ENCODE data around the gene CLEC16A. TPM values are rescaled to one million over a fixed set of nuclear protein-coding genes. Genes with fewer than 3 reads are reported as not detected.
"Not testable (repeated sequence)": the region's sequence is repeated elsewhere in the genome, so short reads cannot be mapped to it uniquely, and the experiment has no call there.

The CLEC16A gene
- total RNA-seq, 3 donors from 2014 or later: 20.0 to 35.3 (median 33.1) TPM

DNA sequence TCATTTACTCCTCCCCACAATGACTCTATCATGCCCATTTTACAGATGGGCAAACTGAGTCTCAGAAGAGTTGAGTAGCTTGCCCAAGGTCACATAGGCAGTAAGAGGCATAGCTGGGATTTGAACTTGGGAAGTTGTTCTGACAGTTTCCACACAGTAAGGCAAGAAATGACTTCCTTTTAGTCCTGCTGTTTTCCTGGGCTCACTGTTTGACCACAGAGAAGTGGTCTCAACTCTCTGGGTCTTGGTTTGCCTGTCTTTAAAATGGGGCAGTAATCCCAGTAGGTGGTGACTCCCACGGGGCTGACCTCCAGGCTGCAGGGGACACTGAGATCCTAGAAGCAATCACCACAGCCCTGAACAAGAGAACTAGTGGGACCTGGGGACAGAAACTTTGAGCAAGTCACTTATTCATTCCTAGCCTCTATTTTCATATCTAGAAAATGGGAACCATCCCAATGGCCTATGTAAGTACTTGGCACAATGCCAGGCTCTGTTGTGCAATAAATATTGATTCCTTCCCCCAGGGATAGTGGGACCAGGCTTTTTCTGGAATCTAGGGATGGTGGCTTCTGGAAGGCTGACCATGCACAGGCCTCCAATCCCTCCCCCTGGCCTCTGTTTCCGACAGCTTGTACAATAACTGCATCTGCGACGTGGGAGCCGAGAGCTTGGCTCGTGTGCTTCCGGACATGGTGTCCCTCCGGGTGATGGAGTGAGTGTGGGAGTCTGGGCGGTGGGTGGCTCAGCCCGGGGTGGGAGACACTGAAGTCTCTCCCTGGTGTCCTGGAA is 22.6 kb upstream of the CLEC16A start:
- TF ChIP-seq POLR2A (IDR thresholded peaks at IDR 0.05) (no peak), POLR2AphosphoS5 (IDR thresholded peaks at IDR 0.05) (no peak)
- TF ChIP-seq, protein P1, sequence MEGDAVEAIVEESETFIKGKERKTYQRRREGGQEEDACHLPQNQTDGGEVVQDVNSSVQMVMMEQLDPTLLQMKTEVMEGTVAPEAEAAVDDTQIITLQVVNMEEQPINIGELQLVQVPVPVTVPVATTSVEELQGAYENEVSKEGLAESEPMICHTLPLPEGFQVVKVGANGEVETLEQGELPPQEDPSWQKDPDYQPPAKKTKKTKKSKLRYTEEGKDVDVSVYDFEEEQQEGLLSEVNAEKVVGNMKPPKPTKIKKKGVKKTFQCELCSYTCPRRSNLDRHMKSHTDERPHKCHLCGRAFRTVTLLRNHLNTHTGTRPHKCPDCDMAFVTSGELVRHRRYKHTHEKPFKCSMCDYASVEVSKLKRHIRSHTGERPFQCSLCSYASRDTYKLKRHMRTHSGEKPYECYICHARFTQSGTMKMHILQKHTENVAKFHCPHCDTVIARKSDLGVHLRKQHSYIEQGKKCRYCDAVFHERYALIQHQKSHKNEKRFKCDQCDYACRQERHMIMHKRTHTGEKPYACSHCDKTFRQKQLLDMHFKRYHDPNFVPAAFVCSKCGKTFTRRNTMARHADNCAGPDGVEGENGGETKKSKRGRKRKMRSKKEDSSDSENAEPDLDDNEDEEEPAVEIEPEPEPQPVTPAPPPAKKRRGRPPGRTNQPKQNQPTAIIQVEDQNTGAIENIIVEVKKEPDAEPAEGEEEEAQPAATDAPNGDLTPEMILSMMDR (IDR thresholded peaks at IDR 0.05): no peak
- no peaks in the 10 kb centered on the region for H3K36me3 ChIP-seq
- H3K27me3 ChIP-seq: no peaks in the 10 kb centered on the region
- H3K4me3 ChIP-seq: peak overlapping the region in 1 of 3 donors; percentile 2
- DNase-seq (ENCODE audit: low spot score in 2 of 2): no peak
- intact Hi-C loops (cut with DNase I; ENCODE audit: low total_unique reads): no loop called here
- peak overlapping the region; percentile 33 to 79 for H3K27ac ChIP-seq
- no peaks in the 10 kb centered on the region for H3K4me1 ChIP-seq
- H3K9me3 ChIP-seq: no peaks in the 10 kb centered on the region

DNA sequence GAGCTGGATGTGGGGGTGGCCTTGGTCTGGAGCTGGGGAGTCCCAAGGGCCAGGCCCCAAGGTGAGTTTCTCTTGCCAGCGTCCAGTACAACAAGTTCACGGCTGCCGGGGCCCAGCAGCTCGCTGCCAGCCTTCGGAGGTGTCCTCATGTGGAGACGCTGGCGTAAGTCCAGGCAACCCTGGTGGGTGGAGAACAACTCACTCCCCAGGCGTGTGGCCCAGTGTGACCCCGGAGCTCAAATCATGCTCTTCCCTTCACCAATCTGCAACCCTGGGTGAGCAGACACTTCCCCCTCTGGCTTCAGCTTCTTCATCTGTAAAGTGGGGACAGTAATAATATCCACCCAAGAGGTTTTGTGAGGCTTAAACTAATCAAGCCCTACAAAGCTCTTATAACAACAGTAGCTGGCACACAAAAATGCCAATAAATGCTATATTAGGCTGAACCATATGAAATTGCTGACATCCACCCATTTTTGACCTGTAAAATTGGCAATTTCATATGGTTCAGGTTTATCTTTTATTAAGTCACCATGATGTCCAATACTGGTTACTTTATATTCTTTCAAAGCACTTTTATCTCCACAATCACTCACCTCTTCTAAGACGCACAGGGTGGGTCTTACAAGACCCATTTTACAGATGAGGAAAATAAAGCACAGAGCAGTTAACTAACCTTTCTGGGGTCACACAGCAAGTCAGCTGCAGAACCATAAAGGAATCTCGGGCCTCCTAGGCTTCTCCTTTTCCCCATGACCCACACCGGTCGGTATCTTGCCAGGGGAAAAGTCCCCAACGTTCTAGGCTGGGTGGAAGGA is 21.8 kb upstream of the CLEC16A start:
- no peaks in the 10 kb centered on the region for H3K36me3 ChIP-seq
- no peaks in the 10 kb centered on the region for H3K4me1 ChIP-seq
- no peaks in the 10 kb centered on the region for H3K27me3 ChIP-seq
- peak overlapping the region; percentile 33 to 79 for H3K27ac ChIP-seq
- peak overlapping the region in 1 of 3 donors; percentile 2 for H3K4me3 ChIP-seq
- TF ChIP-seq POLR2A (IDR thresholded peaks at IDR 0.05) (no peak), POLR2AphosphoS5 (IDR thresholded peaks at IDR 0.05) (no peak)
- TF ChIP-seq, protein P1 (IDR thresholded peaks at IDR 0.05): no peak
- DNase-seq (ENCODE audit: low spot score in 2 of 2): peak in 1 of 2 donors; percentile 61
- intact Hi-C loops (cut with DNase I; ENCODE audit: low total_unique reads): no loop called here
- H3K9me3 ChIP-seq: no peaks in the 10 kb centered on the region

DNA sequence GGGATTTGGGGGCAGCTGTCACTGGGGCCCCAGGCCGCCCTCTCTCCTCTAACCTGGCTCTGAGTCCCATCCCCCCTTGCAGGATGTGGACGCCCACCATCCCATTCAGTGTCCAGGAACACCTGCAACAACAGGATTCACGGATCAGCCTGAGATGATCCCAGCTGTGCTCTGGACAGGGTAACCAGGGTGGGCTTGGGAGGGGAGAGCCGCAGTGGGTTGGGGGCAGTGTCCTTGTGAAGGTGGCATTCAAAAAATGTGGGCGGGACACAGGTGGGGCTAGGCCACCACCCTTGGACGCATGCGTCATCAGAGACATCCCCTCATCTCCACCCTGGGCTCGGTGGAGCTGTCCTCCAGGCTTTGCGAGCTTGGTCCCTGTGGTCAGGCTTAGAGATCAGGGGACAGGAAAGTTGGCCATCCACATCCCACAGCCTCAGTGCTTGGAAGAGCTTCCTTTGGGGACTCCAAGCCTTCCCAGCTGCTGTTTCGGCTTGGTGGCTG is 21.2 kb upstream of the CLEC16A start:
- no peak for DNase-seq (ENCODE audit: low spot score in 2 of 2)
- H3K36me3 ChIP-seq: no peaks in the 10 kb centered on the region
- no peaks in the 10 kb centered on the region for H3K4me1 ChIP-seq
- TF ChIP-seq, protein P1 (IDR thresholded peaks at IDR 0.05): no peak
- no peak for TF ChIP-seq POLR2A (IDR thresholded peaks at IDR 0.05)
- TF ChIP-seq POLR2AphosphoS5 (IDR thresholded peaks at IDR 0.05): no peak
- intact Hi-C loops (cut with DNase I; ENCODE audit: low total_unique reads): no loop called here
- no peaks in the 10 kb centered on the region for H3K9me3 ChIP-seq
- no peak overlapping the region for H3K4me3 ChIP-seq
- peak overlapping the region in 1 of 2 donors; percentile 34 for H3K27ac ChIP-seq
- no peaks in the 10 kb centered on the region for H3K27me3 ChIP-seq

DNA sequence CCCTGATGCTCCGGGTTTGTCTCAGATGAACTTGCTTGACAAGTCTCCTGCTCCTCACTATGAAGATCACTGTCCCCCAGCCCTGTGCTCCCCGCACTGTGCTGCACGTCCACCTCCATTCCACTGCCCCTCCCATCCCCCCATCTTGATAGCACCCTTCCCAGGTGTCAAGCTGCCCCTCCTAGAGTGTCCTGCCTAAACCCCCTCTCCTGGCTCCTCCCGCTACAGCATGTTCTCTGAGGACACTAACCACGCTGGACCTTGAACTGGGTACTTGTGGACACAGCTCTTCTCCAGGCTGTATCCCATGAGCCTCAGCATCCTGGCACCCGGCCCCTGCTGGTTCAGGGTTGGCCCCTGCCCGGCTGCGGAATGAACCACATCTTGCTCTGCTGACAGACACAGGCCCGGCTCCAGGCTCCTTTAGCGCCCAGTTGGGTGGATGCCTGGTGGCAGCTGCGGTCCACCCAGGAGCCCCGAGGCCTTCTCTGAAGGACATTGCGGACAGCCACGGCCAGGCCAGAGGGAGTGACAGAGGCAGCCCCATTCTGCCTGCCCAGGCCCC is 20.6 kb upstream of the CLEC16A start:
- intact Hi-C loops (cut with DNase I; ENCODE audit: low total_unique reads): no loop called here

DNA sequence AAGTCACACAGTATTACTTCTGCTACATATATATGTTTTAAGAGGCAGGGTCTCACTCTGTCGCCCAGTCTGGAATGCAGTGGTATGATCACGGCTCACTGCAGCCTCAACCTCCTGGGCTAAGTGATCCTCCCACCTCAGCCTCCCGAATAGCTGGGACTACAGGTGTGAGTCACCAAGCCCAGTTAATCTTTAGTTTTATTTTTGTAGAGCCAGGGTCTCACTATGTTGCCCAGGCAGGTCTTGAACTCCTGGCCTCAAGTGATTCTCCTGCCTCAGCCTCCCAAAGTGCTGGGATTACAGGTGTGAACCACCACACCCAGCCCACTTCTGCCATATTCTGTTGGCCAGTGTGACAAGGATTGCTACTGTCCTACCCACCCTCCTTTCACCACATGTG is 19.1 kb upstream of the CLEC16A start:
- H3K36me3 ChIP-seq; H3K4me3 ChIP-seq; intact Hi-C loops (cut with DNase I; ENCODE audit: low total_unique reads); DNase-seq (ENCODE audit: low spot score in 2 of 2); H3K27me3 ChIP-seq; H3K27ac ChIP-seq; H3K4me1 ChIP-seq; H3K9me3 ChIP-seq: not testable (repeated sequence)

More for the DNA sequence above, 20.6 kb upstream of the CLEC16A start:
- Histone ChIP-seq H3K4me1 (no peaks in the 10 kb centered on the region), H3K9me3 (no peaks in the 10 kb centered on the region), H3K27ac (peak overlapping the region in 1 of 2 donors; percentile 34), H3K36me3 (no peaks in the 10 kb centered on the region), H3K27me3 (no peaks in the 10 kb centered on the region), H3K4me3 (no peak overlapping the region)
- TF ChIP-seq, protein P1 (IDR thresholded peaks at IDR 0.05): no peak
- TF ChIP-seq POLR2A (IDR thresholded peaks at IDR 0.05): no peak
- no peak for TF ChIP-seq POLR2AphosphoS5 (IDR thresholded peaks at IDR 0.05)
- DNase-seq (ENCODE audit: low spot score in 2 of 2): no peak

All from breast epithelium (tissue), 4 donors.